Measurements from ENCODE around the gene LAMC3. TPM values are rescaled to one million over a fixed set of nuclear protein-coding genes. Genes with fewer than 3 reads are reported as not detected.

The LAMC3 gene
- total RNA-seq, 1 donor from 2014 or later = 1.6 TPM

DNA sequence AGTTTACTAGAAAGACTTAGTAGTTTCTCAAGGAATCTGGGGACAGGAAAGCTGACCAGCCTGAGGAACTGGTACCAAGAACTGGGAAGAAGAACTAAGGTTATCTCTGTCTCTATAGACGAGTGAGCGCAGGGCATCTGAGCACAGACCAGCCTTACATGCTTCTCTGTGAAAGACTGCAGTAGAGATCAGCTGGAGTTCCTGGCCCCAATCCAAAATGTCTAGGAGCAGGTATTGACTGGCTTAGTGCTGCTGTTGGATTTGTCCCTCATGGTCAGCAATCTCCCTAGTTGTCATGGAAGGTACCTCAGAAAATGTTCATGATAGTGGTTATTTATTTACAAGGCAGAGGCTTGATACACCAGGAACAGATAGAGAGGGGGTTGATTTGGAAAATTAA is 129.7 kb downstream of the LAMC3 start:
- intact Hi-C loops (cut with DNase I) = no loop called here
- H3K36me3 ChIP-seq = peaks cover 79 to 99% of the 10 kb centered on the region in 2 donors
- TF ChIP-seq, protein P1, sequence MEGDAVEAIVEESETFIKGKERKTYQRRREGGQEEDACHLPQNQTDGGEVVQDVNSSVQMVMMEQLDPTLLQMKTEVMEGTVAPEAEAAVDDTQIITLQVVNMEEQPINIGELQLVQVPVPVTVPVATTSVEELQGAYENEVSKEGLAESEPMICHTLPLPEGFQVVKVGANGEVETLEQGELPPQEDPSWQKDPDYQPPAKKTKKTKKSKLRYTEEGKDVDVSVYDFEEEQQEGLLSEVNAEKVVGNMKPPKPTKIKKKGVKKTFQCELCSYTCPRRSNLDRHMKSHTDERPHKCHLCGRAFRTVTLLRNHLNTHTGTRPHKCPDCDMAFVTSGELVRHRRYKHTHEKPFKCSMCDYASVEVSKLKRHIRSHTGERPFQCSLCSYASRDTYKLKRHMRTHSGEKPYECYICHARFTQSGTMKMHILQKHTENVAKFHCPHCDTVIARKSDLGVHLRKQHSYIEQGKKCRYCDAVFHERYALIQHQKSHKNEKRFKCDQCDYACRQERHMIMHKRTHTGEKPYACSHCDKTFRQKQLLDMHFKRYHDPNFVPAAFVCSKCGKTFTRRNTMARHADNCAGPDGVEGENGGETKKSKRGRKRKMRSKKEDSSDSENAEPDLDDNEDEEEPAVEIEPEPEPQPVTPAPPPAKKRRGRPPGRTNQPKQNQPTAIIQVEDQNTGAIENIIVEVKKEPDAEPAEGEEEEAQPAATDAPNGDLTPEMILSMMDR (IDR thresholded peaks at IDR 0.05) = no peak

DNA sequence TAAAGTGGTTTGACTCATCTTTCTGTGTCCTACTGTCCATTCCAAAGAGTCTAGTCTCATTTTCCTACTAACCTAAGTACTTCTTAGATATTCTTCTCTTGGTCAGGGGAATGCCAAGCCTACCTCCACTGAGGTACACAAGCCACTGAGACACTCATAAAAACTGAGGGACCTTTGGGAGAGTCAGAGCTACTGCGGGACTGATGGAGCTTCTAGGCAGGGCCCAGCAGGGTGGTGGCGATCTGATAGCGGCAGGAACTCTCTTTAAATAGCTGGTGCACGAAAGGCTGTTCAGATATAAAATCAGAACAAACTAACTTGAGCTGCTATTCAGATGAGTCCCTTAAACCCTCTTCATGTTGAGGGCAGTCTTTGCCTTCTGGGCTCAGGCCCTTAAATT is 131.1 kb downstream of the LAMC3 start:
- TF ChIP-seq, protein P1 (IDR thresholded peaks at IDR 0.05) = no peak
- no peak for DNase-seq (ENCODE audit: low spot score in 2 of 2)
- Histone ChIP-seq H3K27ac (no peak overlapping the region), H3K4me1 (no peaks in the 10 kb centered on the region), H3K36me3 (peaks cover 77 to 99% of the 10 kb centered on the region in 2 donors), H3K9me3 (no peaks in the 10 kb centered on the region), H3K4me3 (no peak overlapping the region), H3K27me3 (no peaks in the 10 kb centered on the region)
- intact Hi-C loops (cut with DNase I) = no loop called here

More for the DNA sequence above, 129.7 kb downstream of the LAMC3 start:
- no peak for DNase-seq (ENCODE audit: low spot score in 2 of 2)
- no peak overlapping the region for H3K27ac ChIP-seq
- no peaks in the 10 kb centered on the region for H3K27me3 ChIP-seq
- H3K4me3 ChIP-seq = no peak overlapping the region
- H3K4me1 ChIP-seq = no peaks in the 10 kb centered on the region
- no peaks in the 10 kb centered on the region for H3K9me3 ChIP-seq

DNA sequence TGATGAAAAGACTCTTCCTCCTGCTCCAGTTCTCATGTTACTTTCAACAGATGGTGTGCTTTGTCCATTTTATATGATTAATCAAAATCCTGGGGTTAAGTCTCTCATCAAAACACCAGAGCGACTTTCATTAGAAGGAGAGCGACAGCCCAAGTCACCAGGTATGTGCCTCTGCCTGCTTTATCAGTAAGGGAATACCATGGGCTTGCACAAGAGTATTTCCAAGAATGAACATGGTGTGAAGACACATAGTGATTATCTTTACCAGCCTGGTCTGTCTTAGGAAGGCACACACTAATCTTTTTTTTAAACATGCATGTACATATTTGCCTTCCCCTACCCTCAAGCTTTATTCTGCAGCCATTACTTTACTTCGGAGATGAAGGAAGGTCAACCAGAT is 131.6 kb downstream of the LAMC3 start:
- H3K4me1 ChIP-seq = no peaks in the 10 kb centered on the region
- no peak overlapping the region for H3K27ac ChIP-seq
- intact Hi-C loops (cut with DNase I) = no loop called here
- TF ChIP-seq, protein P1 (IDR thresholded peaks at IDR 0.05) = no peak
- no peaks in the 10 kb centered on the region for H3K27me3 ChIP-seq
- H3K4me3 ChIP-seq = no peak overlapping the region
- H3K9me3 ChIP-seq = no peaks in the 10 kb centered on the region
- DNase-seq (ENCODE audit: low spot score in 2 of 2) = no peak
- peaks cover 79 to 99% of the 10 kb centered on the region in 2 donors for H3K36me3 ChIP-seq

DNA sequence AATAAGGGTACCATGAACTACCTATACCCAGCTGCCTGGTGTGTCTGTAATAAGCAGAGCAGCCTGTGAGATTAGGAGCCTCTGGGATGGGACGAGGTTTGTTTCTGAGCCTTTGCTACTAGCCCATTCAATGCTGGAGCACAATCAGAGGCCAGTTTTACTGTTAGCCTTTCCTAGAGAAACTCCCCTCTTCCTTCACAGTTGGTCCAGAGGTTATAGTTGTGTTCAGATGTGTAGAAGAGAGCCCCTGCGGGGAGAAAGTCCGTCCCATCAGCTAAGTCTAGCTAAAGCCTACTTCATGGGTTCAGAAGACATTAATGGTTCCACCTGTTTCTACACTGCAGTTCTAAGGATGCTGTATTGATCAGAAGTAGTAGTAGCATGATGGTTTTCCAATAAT is 133.2 kb downstream of the LAMC3 start:
- no peak overlapping the region for H3K27ac ChIP-seq
- intact Hi-C loops (cut with DNase I) = no loop called here
- no peaks in the 10 kb centered on the region for H3K9me3 ChIP-seq
- no peak for DNase-seq (ENCODE audit: low spot score in 2 of 2)
- no peaks in the 10 kb centered on the region for H3K4me1 ChIP-seq
- TF ChIP-seq, protein P1 (IDR thresholded peaks at IDR 0.05) = no peak
- H3K36me3 ChIP-seq = peaks cover 76 to 99% of the 10 kb centered on the region in 2 donors
- H3K27me3 ChIP-seq = no peaks in the 10 kb centered on the region
- H3K4me3 ChIP-seq = no peak overlapping the region

Other genes starting within 250 kb of the LAMC3 start
- 99.1 TPM for gene ABL1, start 173.9 kb upstream of the LAMC3 start, total RNA-seq
- not detected for gene QRFP, start 112.4 kb upstream of the LAMC3 start, total RNA-seq
- gene FIBCD1, start 69.9 kb upstream of the LAMC3 start, total RNA-seq = not detected
- gene AIF1L, start 87.4 kb downstream of the LAMC3 start, total RNA-seq = 30.5 TPM
- 234 TPM for gene NUP214, start 116.4 kb downstream of the LAMC3 start, total RNA-seq